SK-N-MC (cell line): ENCODE results near the gene FARSA.

ENCODE experiments used
- EZH2 ChIP-seq: fragments of 200-600 bp; sonication (generic); IDR thresholded peaks from one replicate; pipeline ENCODE4 v1.6.1; 2017; ENCODE audit warnings: antibody characterized with exemption
- FOXP2 ChIP-seq: optimal IDR thresholded peaks from 2 replicates; pipeline ENCODE3; 2011; ENCODE audit warnings: mild to moderate bottlenecking, moderate library complexity; ENCODE audit not compliant: insufficient read depth; ENCODE audit errors: extremely low read length, control extremely low read depth
- POLR2AphosphoS5 ChIP-seq: IDR thresholded peaks from 2 replicates; pipeline ENCODE4 v1.6.1; 2012; ENCODE audit warnings: mild to moderate bottlenecking, low read depth, low read length, borderline replicate concordance

GRCh38 chr19:12948612-12949362 lies 15.3 kb upstream of the FARSA start:
- TF ChIP-seq EZH2 = no peak
- TF ChIP-seq FOXP2 = no peak
- TF ChIP-seq POLR2AphosphoS5 = no peak
